CD4-positive, alpha-beta T cell treated with Interleukin-4 for 1 hour (primary cell): ENCODE data around the gene RSPH9.
"Not testable (repeated sequence)": the region's sequence is repeated elsewhere in the genome, so short reads cannot be mapped to it uniquely, and the experiment has no call there.

Experiments used
- DNase-seq, 2 donors: peaks; one replicate each; pipeline ENCODE4 v3.0.0-alpha.2; 2020 to 2022

RSPH9 gene

DNA sequence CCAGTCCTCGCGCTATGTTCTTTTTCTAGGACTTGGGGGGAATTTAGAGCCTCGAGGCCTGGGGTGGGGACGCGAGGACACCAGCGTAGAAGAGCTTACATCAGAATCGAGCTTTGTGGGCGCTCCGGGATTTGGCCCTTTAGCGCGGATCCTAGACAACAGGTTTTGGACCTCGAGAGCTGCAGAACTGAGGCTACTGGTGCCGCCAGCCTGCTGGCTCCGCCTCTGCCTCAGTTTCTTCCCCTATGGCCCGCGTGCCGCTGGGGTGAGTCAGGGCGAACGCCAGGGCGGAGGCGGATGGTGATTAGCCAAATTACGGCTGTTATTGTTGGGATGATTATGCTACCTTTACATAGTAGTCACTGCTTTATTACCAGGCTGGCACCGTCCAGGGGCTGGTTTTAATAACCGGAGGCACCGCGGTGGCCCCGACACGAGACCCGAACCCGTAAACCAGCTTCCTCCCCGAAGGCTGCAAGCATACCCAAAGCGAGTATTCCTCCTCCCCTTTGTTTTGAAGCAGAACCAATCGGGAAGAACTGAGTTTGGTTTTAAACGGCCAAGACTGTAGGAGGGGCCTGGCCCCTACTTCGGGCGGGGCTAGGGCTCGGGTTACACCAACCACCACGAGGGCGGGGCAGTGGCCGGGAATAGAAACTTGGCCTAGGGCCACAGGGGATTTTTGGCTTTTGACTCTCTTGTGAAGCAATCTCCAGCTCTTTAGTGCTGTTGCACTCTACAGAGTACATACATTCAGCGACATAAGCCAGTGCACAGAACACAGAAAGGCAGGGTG is 15.1 kb upstream of the RSPH9 start:
- DNase-seq: peak; percentile 94 to 95

DNA sequence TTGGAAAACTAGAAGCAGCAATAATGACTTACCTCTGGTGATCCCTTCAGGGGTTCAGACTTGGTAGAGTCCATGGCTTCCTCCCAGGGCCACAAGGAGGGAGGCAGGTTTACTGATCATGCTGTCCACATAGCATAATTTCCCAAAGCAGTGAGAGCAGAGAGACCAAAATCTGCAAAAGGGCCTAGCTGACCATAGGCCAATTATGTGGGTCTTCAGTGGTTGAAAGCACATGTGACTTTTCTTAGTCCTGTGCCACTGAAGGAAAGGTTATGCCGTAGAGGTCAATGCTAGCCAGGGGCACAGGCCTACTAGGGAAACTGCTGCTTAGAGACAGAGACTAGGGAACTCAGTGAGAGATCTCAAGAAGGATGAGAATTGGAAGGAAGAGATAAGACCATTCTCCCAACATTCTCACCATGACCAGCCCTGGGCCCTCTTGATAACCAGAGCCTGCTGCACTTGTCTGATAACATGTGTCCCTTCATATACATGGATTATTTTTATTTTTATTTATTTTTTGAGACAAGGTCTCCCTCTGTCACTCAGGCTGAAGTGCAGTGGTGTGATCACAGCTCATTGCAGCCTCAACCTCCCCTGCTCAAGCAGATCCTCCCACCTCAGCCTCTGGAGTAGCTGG is 13.7 kb upstream of the RSPH9 start:
- DNase-seq: no peak

DNA sequence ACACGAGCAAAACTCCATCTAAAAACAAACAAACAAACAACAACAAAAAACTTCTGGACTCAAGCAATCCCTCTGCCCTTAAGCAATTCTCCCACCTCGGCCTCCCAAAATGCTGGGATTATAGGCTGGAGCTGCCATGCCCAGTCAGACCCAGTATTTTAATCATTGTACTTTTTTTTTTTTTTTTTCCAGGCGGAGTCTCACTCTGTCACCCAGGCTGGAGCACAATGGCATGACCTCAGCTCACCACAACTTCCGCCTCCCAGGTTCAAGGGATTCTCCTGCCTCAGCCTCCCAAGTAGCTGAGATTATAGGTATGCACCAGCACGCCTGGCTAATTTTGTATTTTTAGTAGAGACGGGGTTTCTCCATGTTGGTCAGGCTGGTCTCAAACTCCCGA is 11.8 kb upstream of the RSPH9 start:
- not testable (repeated sequence) for DNase-seq

DNA sequence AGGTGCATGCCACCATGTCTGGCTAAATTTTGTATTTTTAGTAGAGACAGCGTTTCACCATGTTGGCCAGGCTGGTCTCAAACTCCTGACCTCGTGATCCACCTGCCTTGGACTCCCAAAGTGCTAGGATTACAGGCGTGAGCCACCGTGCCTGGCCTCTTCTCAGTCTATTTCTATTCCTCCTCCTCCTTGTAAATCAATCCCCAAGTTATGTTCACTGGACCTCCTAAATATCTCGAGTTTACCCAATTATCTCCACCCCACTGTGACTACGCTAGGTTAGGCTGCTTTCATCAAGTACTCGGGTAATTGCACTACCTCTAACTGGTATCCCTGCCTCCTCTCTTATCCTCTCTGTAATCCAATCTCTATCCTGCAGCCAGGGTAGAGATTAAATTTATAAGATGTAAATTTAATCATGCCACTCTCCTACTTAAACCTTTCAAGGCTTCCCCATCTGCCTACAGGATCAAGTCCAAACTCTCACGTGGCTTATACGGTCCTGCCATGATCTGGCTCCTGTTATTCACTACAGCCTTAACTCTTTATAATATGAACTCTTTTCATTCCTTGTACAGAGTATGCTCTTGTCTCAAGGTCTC is 10.0 kb upstream of the RSPH9 start:
- no peak for DNase-seq

DNA sequence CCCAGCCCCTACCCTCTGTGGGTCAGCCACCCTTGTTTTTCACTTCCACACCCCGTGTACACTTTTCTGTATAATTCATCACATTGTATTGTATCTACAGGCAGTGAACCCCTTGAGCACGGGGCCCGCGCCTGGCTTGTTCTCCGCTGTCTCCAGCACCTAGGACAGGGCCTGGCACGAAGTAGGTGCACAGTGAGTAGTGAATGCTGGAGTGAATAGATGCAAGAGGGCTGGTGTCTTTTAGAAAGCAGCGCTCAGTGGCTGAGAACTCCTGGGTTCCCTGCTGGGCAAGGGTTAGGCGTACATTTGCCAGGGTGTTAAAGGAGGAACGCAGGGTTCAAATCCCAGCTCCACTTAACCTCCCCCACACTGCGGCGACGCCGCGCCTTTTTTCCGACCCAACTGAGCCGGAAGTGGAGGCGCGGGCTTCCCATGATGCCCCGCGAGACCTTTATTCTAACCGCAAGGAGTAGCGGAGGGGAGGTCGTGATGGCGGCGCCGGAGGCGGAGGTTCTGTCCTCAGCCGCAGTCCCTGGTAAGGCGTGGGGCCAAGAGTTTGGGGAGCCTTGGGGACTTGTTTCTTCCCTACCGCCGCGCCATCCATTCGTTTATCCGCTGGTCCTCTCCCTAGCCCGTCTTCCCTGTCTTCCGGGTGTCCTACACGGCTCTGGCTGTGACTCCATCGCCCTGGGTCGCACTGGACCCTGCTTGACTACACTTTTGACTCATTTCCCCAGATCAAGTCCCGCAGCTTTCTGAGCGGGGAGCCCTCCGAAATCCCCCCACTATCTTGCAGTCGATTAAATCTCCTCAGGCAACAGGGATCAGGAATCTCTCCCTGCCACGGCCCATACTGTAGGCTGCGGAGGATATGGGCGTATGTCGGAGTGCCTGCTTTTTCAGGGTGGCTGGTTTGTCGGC is 9.2 kb upstream of the RSPH9 start, which contains the start of gene MAD2L1BP:
Gene MAD2L1BP, plus strand, starts transcription at position 454 of the 921 bp plus-strand sequence. Its CDS starts 36 bp downstream, at position 490.
- peak; percentile 79 to 83 for DNase-seq

DNA sequence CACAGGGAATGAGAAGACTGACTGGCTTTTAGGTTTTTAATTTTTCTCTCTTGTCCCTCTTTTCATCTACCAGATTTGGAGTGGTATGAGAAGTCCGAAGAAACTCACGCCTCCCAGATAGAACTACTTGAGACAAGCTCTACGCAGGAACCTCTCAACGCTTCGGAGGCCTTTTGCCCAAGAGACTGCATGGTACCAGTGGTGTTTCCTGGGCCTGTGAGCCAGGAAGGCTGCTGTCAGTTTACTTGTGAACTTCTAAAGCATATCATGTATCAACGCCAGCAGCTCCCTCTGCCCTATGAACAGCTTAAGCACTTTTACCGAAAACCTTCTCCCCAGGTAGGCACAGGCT is 8.6 kb upstream of the RSPH9 start:
- peak in 1 of 2 donors; percentile 17 for DNase-seq

DNA sequence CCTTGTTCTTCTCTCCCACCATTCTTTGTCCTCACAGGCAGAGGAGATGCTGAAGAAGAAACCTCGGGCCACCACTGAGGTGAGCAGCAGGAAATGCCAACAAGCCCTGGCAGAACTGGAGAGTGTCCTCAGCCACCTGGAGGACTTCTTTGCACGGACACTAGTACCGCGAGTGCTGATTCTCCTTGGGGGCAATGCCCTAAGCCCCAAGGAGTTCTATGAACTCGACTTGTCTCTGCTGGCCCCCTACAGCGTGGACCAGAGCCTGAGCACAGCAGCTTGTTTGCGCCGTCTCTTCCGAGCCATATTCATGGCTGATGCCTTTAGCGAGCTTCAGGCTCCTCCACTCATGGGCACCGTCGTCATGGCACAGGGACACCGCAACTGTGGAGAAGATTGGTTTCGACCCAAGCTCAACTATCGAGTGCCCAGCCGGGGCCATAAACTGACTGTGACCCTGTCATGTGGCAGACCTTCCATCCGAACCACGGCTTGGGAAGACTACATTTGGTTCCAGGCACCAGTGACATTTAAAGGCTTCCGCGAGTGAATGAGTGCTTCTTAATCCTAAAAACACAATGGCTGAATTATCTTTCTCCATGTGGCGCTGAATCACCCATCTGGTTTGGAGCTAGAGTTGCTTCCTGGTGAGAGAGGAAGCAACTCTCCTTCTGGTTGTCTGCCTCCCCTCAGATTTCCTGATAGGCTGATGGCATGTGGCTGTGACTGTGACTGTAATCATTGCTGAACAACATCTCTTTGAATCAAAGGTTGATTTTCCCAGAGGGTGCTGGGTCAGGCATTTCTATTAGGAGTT is 4.6 kb upstream of the RSPH9 start:
- DNase-seq: no peak

DNA sequence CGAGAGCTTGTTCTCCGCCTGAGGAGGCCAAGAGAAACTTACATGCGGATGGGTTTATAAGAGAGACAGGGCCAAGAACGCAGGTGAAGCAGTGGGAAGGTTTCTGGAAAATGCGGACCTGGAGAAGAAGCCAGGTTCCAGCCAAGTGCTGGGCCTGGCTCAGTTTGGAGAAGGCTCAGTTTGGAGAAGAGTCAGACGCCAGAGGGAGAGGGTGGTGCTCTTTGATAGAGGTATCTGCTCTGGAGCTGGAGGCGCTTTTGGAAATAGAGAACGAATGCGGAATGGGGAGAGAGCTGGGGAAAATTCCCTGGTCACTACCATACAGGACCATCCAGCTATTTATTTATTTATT is 753 bp downstream of the RSPH9 start:
- DNase-seq: no peak

DNA sequence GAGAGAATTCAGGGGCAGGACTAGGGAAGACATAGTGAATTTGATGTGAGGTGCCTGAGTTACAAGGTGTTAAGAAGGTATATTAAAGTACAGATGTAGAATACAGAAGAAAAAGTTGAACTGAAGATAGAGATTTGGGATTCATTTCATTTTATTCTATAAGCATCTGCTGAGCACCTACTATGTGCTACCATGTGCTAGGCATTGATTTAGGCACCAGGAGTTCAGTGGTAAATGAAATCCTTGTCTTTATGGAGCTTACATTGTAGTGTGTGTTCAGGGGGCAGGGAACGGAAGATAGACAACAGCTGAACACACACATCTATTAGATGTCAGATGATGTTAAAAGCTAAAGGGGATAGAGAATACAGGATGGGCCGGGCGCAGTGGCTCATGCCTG is 2.8 kb downstream of the RSPH9 start:
- no peak for DNase-seq

DNA sequence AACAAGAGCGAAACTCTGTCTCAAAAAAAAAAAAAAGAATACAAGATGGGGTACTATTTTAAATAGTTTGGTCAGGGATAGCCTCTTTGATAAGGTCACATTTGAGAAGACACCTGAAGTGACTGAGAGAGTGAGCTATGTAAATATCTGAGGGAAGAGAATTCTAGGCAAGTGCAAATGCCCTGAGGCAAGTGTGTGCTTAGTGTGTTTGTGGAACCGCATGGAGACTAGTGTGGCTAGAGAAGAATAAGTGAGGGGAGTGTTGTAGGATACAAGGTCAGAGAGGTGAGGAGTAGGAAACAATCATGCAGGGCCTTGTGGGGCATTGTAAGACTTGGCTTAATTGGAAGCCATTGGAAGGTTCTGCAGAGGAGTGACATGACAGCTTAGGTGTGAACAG is 3.4 kb downstream of the RSPH9 start:
- DNase-seq: no peak

DNA sequence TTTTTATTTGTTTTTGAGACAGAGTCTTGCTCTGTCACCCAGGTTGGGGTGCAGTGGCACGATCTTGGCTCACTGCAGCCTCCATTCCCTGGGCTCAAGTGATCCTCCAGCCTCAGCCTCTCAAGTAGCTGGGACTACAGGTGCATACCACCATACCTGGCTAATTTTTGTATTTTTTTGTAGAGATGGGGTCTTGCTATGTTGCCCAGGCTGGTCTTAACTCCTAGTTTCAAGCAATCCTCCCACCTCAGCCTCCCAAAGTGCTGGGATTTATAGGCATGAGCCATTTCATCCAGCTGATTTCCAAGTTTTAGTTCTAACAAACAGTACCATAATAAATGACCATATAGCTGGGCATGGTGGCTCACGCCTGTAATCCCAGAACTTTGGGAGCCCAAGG is 8.0 kb downstream of the RSPH9 start:
- not testable (repeated sequence) for DNase-seq

DNA sequence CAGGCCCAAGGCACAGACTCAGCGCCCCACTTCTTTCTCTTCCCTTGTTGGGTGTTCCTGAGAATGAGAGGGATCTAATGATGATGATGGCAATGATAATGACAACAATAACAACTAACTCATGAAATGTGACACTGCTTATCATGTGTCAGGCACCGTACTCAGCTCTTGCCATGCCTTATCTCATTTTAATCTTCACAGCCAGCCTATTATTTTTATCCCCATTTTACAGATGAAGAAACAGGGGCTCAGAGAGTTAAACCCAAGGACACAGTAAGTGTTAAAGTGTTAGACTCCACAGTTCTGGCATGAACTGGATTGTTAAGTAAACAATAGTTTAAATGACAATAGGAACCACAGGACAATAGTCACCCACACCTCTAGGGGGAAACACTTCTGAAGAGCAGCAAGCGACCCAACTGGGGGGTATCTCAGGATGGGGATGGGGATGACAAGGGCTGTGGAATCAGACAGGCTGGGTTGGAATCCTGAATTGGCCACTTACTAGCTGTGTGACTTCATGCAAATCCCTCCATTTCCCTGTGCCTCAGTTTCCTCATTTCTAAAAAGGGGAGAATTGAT is 12.5 kb downstream of the RSPH9 start:
- no peak for DNase-seq

DNA sequence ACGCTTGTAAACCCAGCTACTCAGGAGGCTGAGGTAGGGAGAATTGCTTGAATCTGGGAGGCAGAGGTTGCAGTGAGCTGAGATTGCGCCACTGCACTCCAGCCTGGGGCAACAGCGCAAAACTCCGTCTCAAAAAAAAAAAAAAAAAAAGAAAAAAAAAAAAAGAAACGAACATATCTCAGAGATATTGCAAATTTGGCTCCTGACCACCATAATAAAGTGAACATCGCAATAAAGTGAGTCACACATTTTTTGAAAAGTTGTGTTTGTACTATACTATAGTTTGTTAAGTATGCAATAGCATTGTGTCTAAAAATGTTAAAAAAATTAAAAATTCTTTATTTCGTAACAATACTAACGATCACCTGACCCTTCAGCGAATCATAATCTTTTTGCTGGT is 13.3 kb downstream of the RSPH9 start:
- no peak for DNase-seq

DNA sequence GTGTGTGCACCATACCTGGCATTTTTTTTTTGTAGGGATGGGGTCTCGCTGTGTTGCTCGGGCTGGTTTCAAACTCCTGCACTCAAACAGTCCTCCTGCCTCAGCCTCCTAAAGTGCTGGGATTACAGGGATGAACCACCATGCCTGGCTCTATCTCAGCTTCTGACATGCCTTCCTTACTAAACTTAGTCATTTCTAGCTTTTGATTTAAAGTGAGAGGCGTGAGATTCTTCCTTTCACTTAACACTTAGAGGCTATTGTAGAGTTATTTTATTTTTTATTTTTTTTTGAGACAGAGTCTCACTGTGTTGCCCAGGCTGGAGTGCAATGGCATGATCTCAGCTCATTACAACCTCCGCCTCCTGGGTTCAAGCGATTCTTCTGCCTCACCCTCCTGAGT is 18.1 kb downstream of the RSPH9 start:
- DNase-seq: not testable (repeated sequence)

DNA sequence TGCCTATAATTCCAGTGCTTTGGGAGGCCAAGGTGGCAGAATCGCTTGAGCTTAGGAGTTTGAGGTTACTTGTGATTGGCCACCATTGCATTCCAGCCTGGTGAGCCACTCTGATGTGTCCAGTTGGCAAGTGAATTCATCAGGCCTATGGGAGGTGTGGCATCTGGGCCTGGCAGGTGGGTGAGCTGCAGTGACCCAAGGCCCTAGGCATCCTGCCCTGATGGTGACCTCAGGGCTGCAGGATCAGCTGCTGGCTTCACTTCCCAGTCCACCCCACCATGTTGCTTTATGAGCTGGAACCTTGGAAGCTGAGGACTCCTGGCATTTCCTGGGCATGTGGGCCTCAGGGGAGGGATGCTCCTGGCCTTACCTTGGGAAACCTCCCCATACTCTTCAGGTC is 20.5 kb downstream of the RSPH9 start:
- no peak for DNase-seq

DNA sequence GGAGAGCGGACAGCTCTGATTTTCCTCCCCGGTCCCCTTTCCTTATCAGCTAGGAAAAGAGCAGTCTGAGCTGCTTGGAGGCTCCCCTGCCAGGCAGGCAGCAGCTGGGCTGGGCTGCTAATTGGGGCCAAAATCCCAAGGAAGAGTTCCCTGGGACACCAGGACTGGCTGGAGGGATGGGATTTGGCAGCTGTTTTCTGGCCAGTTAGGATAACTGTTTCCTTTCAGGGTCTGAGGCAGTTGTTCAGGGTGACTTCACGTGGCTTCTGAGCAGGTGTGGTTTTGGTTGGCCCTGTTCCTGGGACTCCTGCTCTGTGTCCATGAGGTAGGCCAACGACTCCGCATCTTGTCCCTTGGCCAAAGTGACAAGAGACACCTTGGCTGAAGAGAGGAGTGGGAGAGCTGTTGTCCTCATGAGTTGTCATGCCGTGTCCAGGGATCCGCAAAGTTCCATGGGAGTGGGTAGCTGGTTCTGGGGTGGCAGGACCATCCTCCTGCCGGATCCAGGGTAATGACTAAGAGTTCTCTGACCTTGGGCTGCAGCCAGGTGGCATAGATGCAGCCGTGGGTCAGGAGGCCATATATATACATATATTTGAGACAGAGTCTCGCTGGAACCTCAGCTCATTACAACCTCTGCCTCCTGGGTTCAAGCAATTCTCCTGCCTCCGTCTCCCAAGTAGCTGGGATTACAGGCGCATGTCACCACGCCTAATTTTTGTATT is 21.5 kb downstream of the RSPH9 start:
- no peak for DNase-seq

DNA sequence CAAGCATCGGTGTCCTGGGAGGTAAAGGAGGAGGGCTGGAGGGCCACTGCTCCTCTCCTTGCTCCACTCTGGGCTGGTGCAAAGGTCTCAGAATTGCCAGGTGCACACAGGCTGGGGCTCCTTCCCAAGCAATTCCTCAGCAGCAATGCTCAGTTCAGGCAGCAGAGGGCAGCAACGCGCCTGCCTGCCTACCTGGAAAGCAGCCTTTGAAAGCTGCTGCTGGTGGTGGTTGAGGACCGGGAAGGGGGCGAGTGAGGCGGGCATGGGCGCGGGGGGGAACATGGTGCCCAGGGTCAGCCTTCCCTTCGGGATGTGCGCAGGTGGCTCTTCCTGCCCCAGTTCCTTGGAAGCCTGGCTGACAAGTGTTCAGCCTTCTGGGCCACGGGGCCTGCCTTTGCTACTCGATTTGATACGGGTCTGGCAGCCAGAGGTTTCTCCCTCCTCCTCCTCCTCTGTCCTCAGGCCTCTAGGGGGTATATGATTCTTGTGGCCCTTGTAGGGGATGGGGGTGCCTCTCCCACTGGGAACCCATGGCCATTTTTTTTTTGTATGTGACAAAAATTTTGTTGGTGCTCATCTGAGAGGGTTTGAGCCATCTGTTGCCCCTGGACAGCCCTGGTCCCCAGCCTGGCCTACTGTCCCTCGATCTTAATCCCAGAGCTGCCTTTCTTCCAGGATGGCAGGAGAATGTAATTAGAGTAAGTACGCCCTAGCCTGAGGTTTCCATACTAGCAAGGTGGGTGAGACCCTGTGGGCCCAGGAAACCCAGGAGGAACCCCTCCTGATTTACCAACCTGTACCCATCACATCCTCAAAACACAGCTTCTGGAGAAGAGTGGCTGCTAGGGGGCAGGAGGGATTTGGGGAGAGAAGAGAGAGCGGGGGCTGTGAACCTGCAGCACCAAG is 22.7 kb downstream of the RSPH9 start:
- DNase-seq: peak; percentile 77 to 80

DNA sequence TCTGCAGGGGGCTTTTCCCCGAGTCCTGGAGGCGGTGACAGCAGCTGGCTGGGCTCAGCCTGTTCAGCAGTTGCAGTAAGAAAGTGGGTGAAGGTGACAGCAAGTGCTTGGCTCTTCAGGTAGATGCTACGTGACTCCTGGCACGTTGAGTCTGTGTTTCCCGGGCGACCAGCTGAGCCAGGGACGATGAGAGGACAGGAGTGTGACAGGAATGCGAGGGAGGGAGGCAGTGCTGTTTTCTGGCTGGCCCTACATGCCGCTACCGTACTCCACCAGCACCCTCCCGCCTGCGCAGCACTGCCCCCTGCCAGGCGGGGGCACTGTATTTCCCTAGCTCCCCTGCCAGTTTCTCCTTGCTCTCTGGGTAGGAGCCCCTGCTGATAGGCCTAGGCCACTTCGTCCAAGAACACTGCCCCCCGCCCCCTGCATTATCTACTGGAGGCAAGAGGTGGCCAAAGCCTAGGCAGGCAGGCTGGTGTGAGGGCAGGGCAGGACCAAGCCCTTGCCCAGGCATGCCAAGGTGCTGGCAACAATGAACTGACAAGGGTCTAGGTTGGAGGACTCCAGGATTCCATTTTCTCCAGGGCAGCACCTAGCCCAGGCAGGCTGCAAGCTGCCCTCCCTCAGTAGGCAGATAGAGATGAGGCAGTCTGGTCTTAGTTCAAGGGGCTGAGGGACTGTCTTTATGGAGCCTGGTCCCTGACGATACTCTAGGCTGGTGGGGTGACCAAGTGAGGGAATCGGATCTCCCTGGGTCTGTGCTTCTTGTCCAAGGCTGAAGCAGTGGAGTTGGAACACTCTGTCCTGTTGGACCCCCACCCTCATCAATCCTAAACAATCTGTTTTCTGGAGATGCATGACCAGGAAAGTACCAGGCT is 23.6 kb downstream of the RSPH9 start:
- DNase-seq: peak; percentile 35 to 47
